Heart right ventricle (tissue), 16 donors: ENCODE data around the gene METTL21A. TPM values are rescaled to one million over a fixed set of nuclear protein-coding genes. Genes with fewer than 3 reads are reported as not detected.
A peak's percentile ranks its signal among the peaks of the same experiment; 100 is the strongest.

Experiments
- ATAC-seq, 8 donors: fragments of 200-7000 bp; cut with Tn5 transposase; one replicate each; pipeline ENCODE4 v1.9.1; 2020; ENCODE audit warnings: mild to moderate bottlenecking in 8 of 8, moderate library complexity in 8 of 8, moderate number of reproducible peaks in 1 of 8
- DNase-seq, 2 donors: peaks; one replicate each; pipeline ENCODE4 v3.0.0-alpha.2; 2020
- H3K27ac ChIP-seq, 10 donors: fragments of 200-600 bp; sonication (generic) in 2 of 10; one replicate each; pipeline versions ENCODE4 v1.5.0 to v1.8.0; 2020 to 2022; ENCODE audit warnings: mild to moderate bottlenecking in 3 of 10
- H3K27me3 ChIP-seq, 7 donors: fragments of 200-600 bp; one replicate each; pipeline ENCODE4 v1.8.0; 2021 to 2022; ENCODE audit warnings: mild to moderate bottlenecking in 2 of 7
- H3K36me3 ChIP-seq, 9 donors: fragments of 200-600 bp; sonication (generic) in 1 of 9; one replicate each; pipeline versions ENCODE4 v1.5.0 to v1.8.0; 2020 to 2022; ENCODE audit warnings: mild to moderate bottlenecking in 2 of 9
- H3K4me1 ChIP-seq, 9 donors: fragments of 200-600 bp; sonication (generic) in 1 of 9; one replicate each; pipeline versions ENCODE4 v1.5.0 to v1.8.0; 2020 to 2022; ENCODE audit warnings: mild to moderate bottlenecking in 4 of 9
- H3K4me3 ChIP-seq, 10 donors: fragments of 200-600 bp; sonication (generic) in 2 of 10; one replicate each; pipeline versions ENCODE4 v1.5.0 to v1.8.0; 2020 to 2022; ENCODE audit warnings: mild to moderate bottlenecking in 7 of 10, moderate library complexity in 2 of 10
- H3K9me3 ChIP-seq, 11 donors: fragments of 200-600 bp in 10 of 11; sonication (generic) in 2 of 11; one replicate each; pipeline versions ENCODE4 v1.5.0 to v1.8.0; 2013 to 2022; ENCODE audit warnings: mild to moderate bottlenecking in 2 of 11, control low read depth in 1 of 11, moderate library complexity in 1 of 11
- WGBS, 2 donors: extraction: QIAGEN DNeasy Blood & Tissue Kit; methylation state at CpG; one replicate each; pipeline ENCODE4 v1.1.7; 2013; ENCODE audit warnings: inconsistent platforms in 1 of 2; 5-methylcytosine and 5-hydroxymethylcytosine counted together
- intact Hi-C, 10 donors: fragments of 100-400 bp; cut with DNase I; formaldehyde crosslinking; loops; one replicate each; pipeline versions ENCODE4 v1.11.1 to v1.14.2; 2022
- polyA plus RNA-seq, 2 donors: library from polyadenylated mRNA; stranded (reverse); fragments of 200-250 nt; gene quantifications; one replicate each; pipeline ENCODE4 v1.2.3, GENCODE V29; 2013
- total RNA-seq, 10 donors: library from RNA; stranded (reverse); fragmentation: NEBNext Ultra II Directional in 3 of 10; extraction: Animal tissue kit (Norgen Biotek cat#: 25700) in 3 of 10; gene quantifications; one replicate each; pipeline versions ENCODE4 v1.2.1 to v1.2.4, GENCODE V29; 2021 to 2023
- TF ChIP-seq, protein P1 (sequence below), 9 donors: fragments of 200-600 bp; sonication (generic) in 2 of 9; IDR thresholded peaks; one replicate each; pipeline versions ENCODE4 v1.5.0 to v1.8.0; 2021 to 2022; ENCODE audit warnings: antibody characterized with exemption in 9 of 9, mild to moderate bottlenecking in 5 of 9, moderate library complexity in 1 of 9
- donor health status: Arrhythmogenic right ventricular cardiomyopathy.
- donor health status: ischemic (EF 13 %, LVEDD 7.1; RV severe dilation, severe dysfunction).
- donor health status: healthy with polysubstance abuse.
- donor health status: DM: no; HTN: yes; CAD: no.
- donor health status: DM: no; HTN: no; CAD: no.
- donor health status: ischemic (EF 25% LVEDD 6.9; RV normal size, moderate dysfunction).
- donor health status: ischemic (EF 25% LVEDD 5.7; RV mildly dilated, moderate dysfunction).
- donor health status: healthy.
- donor health status: DM: yes; HTN: yes; CAD: no.
- donor health status: Ischemic cardiomyopathy.
- donor health status: ischemic (EF 35%, LVEDD 5.7; RV mildly dilated, moderate dysfunction).
- donor health status: nonischemic (EF 11% LVEDD 7.7; RV severe dilation, severe dysfunction).
- donor health status: DM: yes; HTN: yes; CAD: no.
- donor health status: PGD.
- donor health status: ischemic (EF 29% LVEDD 5.4; RV normal size, mild dysfunction).
- donor health status: nonischemic (EF 23%, LVEDD 6.1; RV moderate dilation, normal function).

The METTL21A gene
- total and polyA plus RNA-seq, 12 donors = 10.0 to 22.5 (median 13.8) TPM

DNA sequence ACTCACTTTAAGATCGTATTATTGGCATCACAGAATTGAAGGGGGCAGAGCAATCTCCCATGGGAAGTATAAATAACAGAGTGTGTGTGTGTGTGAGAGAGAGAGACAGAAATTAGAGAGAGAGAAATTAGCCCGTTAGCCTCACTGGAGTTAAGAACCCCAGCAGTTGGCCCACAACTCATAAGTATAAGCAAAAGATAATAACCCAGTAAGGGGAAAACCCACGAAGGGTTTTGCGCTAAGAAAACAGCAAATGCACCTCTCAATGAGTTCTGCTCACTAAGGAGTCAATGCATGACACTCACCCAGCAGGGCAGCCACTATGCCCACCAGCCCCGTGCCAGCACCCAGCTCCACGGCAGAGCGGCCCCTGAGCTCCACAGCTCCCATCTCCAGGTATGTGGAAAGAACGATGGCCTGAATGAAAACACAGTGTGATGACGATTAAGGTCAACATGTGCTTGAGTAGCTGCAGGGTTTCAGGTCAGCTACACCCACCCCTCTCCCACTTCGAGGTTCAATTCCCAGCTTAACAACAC, 3.6 kb downstream of the METTL21A start:
- WGBS, 2 donors = 67 to 76% methylated on average over 10 of the region's 10 CpGs
- Histone ChIP-seq H3K36me3 (peaks cover 0 to 60% (median 17%) of the 10 kb centered on the region in 9 donors), H3K4me1 (peaks cover 0 to 57% (median 21%) of the 10 kb centered on the region in 9 donors), H3K4me3 (no peak overlapping the region), H3K27me3 (no peaks in the 10 kb centered on the region), H3K9me3 (no peaks in the 10 kb centered on the region), H3K27ac (no peak overlapping the region)
- ATAC-seq (no peak), DNase-seq (no peak)
- intact Hi-C loops = loop anchor here in 6 of 10 donors (2.0 to 10.0 kb wide), 7 partner anchors 44 to 643 kb away; partner anchors contain the start of genes CCNYL1 (in 2 of the 6) and PIKFYVE (in 1 of the 6)
- TF ChIP-seq, protein P1, sequence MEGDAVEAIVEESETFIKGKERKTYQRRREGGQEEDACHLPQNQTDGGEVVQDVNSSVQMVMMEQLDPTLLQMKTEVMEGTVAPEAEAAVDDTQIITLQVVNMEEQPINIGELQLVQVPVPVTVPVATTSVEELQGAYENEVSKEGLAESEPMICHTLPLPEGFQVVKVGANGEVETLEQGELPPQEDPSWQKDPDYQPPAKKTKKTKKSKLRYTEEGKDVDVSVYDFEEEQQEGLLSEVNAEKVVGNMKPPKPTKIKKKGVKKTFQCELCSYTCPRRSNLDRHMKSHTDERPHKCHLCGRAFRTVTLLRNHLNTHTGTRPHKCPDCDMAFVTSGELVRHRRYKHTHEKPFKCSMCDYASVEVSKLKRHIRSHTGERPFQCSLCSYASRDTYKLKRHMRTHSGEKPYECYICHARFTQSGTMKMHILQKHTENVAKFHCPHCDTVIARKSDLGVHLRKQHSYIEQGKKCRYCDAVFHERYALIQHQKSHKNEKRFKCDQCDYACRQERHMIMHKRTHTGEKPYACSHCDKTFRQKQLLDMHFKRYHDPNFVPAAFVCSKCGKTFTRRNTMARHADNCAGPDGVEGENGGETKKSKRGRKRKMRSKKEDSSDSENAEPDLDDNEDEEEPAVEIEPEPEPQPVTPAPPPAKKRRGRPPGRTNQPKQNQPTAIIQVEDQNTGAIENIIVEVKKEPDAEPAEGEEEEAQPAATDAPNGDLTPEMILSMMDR (IDR thresholded peaks at IDR 0.05) = no peak

DNA sequence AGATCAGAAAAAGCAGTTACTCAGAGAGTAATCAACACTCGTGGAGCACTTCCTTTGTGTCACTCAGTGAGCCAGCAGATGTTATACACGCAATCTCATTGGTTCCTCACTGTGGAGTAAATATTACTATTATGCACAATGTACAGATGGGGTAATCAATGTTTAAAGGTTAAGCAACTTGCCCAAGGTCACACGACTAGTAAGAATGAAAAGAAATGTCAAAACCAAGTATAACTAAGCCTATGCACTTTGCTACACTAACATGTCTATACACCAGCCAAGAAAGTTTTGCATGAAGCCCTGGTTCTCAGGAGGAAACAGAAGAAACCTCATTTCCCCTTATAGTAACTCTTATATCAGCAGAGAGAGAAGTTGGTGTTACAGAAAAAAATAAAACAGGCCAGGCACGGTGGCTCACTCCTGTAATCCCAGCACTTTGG, 5.4 kb downstream of the METTL21A start:
- no peak overlapping the region for H3K4me3 ChIP-seq
- no peaks in the 10 kb centered on the region for H3K9me3 ChIP-seq
- peaks cover 0 to 49% (median 14%) of the 10 kb centered on the region in 9 donors for H3K4me1 ChIP-seq
- intact Hi-C loops = loop anchor here in 6 of 10 donors (5.0 to 10.0 kb wide), 6 partner anchors 42 to 645 kb away; partner anchors contain the start of genes CCNYL1 (in 2 of the 6) and PIKFYVE (in 1 of the 6)
- peaks cover 0 to 78% (median 17%) of the 10 kb centered on the region in 9 donors for H3K36me3 ChIP-seq
- DNase-seq (no peak), ATAC-seq (no peak)
- TF ChIP-seq, protein P1 (IDR thresholded peaks at IDR 0.05) = no peak
- H3K27ac ChIP-seq = peak overlapping the region in 1 of 10 donors; percentile 74
- WGBS, 2 donors = 49 to 63% methylated on average over 4 of the region's 4 CpGs
- no peaks in the 10 kb centered on the region for H3K27me3 ChIP-seq

- Histone ChIP-seq H3K4me1 (peaks cover 0 to 28% (median 0%) of the 10 kb centered on the region in 9 donors), H3K4me3 (no peak overlapping the region), H3K9me3 (no peaks in the 10 kb centered on the region), H3K27ac (no peak overlapping the region), H3K36me3 (peaks cover 0 to 86% (median 17%) of the 10 kb centered on the region in 9 donors), H3K27me3 (no peaks in the 10 kb centered on the region)
- 74 to 78% methylated on average over 6 of the region's 6 CpGs for WGBS, 2 donors
- intact Hi-C loops = no loop called here
- TF ChIP-seq, protein P1 (IDR thresholded peaks at IDR 0.05) = no peak
- DNase-seq (no peak), ATAC-seq (peak in 3 of 8 donors; percentile 28 to 38 (median 36))
Measured at GRCh38 chr2:207617011-207617671, 8.1 kb downstream of the METTL21A start.

GRCh38 chr2:207616185-207616584, 9.0 kb downstream of the METTL21A start:
- Histone ChIP-seq H3K27ac (no peak overlapping the region), H3K36me3 (peaks cover 0 to 77% (median 15%) of the 10 kb centered on the region in 9 donors), H3K4me1 (peaks cover 0 to 23% (median 0%) of the 10 kb centered on the region in 9 donors), H3K4me3 (no peak overlapping the region), H3K9me3 (no peaks in the 10 kb centered on the region), H3K27me3 (no peaks in the 10 kb centered on the region)
- 84 to 87% methylated on average over 4 of the region's 4 CpGs for WGBS, 2 donors
- DNase-seq = no peak
- no peak for ATAC-seq
- TF ChIP-seq, protein P1 (IDR thresholded peaks at IDR 0.05) = no peak
- intact Hi-C loops = no loop called here
